NB4 (cell line): Measurements from ENCODE around the gene IQGAP2.
"Not testable (repeated sequence)": the region's sequence is repeated elsewhere in the genome, so short reads cannot be mapped to it uniquely, and the experiment has no call there.

Experiments used
- DNase-seq: peaks from one replicate; pipeline ENCODE4 v3.0.0; 2010; ENCODE audit warnings: low read depth
- H3K4me3 ChIP-seq: one replicate; pipeline ENCODE4 v1.5.1; 2011; ENCODE audit warnings: mild to moderate bottlenecking, low read depth, low read length, moderate library complexity
- CTCF ChIP-seq: IDR thresholded peaks from one replicate; pipeline ENCODE4 v1.5.1; 2012; ENCODE audit warnings: low read depth, low read length
- MAX ChIP-seq: IDR thresholded peaks from 2 replicates; pipeline ENCODE4 v1.6.1; 2011; ENCODE audit warnings: low read depth, low read length
- MYC ChIP-seq: IDR thresholded peaks from 2 replicates; pipeline ENCODE4 v1.6.1; 2011; ENCODE audit warnings: low read depth, low read length
- POLR2A ChIP-seq: IDR thresholded peaks from 2 replicates; pipeline ENCODE4 v1.6.1; 2011; ENCODE audit warnings: mild to moderate bottlenecking; ENCODE audit not compliant: insufficient read length; ENCODE audit errors: extremely low read depth

Gene IQGAP2

GRCh38 chr5:76674330-76675066, 271.4 kb downstream of the IQGAP2 start:
- TF ChIP-seq POLR2A, result no peak
- TF ChIP-seq CTCF, result no peak
- no peak for TF ChIP-seq MYC
- TF ChIP-seq MAX, result no peak
- DNase-seq, result no peak
- no peak overlapping the region for H3K4me3 ChIP-seq

- no peak overlapping the region for H3K4me3 ChIP-seq
- TF ChIP-seq CTCF (no peak), POLR2A (no peak), MAX (no peak), MYC (no peak)
- DNase-seq, result no peak
Measured at GRCh38 chr5:76675364-76675763, 272.3 kb downstream of the IQGAP2 start.

- TF ChIP-seq MAX, result no peak
- no peak for TF ChIP-seq CTCF
- TF ChIP-seq POLR2A, result no peak
- TF ChIP-seq MYC, result no peak
- DNase-seq, result no peak
- H3K4me3 ChIP-seq, result no peak overlapping the region
Measured at GRCh38 chr5:76677849-76678472, 274.9 kb downstream of the IQGAP2 start.

GRCh38 chr5:76679231-76679630, 276.1 kb downstream of the IQGAP2 start:
- DNase-seq, result no peak
- no peak for TF ChIP-seq CTCF
- no peak for TF ChIP-seq MYC
- no peak for TF ChIP-seq MAX
- TF ChIP-seq POLR2A, result no peak
- H3K4me3 ChIP-seq, result no peak overlapping the region

GRCh38 chr5:76680826-76681225, 277.7 kb downstream of the IQGAP2 start:
- not testable (repeated sequence) for H3K4me3 ChIP-seq, DNase-seq

GRCh38 chr5:76681287-76681686, 278.2 kb downstream of the IQGAP2 start:
- H3K4me3 ChIP-seq, result no peak overlapping the region
- DNase-seq, result no peak

More at GRCh38 chr5:76681287-76681686, 278.2 kb downstream of the IQGAP2 start:
- TF ChIP-seq MAX, result no peak
- no peak for TF ChIP-seq POLR2A
- TF ChIP-seq MYC, result no peak
- TF ChIP-seq CTCF, result no peak
